ENCODE results near the gene IER2.

The IER2 gene

GRCh38 chr19:13119627-13120026 is 30.6 kb upstream of the IER2 start:
- no peak for DNase-seq

DNA sequence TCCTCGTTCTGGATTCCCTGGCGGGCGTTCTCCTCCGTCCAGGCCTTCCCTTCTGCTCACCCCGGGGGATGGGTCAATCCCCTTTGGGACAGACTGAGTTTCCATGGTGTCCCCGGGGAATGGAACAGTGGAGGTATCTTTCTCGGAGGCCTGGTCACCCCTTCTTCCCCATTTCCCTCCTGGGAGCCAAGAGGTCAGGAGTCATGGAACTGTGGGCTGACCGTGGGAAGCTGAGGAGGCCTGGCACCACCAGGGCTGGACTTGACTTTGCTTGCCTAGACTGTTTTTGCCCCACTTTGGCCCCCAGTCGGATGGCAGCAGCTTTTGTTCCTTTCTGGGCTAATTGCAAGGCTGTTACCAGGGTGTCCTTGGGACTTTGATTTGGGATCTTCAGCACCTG is 30.2 kb upstream of the IER2 start:
- DNase-seq = no peak

GRCh38 chr19:13120817-13121216 is 29.4 kb upstream of the IER2 start:
- DNase-seq = no peak

GRCh38 chr19:13121551-13122274 is 28.5 kb upstream of the IER2 start:
- DNase-seq = no peak

GRCh38 chr19:13122275-13122878 is 27.8 kb upstream of the IER2 start:
- no peak for DNase-seq

DNA sequence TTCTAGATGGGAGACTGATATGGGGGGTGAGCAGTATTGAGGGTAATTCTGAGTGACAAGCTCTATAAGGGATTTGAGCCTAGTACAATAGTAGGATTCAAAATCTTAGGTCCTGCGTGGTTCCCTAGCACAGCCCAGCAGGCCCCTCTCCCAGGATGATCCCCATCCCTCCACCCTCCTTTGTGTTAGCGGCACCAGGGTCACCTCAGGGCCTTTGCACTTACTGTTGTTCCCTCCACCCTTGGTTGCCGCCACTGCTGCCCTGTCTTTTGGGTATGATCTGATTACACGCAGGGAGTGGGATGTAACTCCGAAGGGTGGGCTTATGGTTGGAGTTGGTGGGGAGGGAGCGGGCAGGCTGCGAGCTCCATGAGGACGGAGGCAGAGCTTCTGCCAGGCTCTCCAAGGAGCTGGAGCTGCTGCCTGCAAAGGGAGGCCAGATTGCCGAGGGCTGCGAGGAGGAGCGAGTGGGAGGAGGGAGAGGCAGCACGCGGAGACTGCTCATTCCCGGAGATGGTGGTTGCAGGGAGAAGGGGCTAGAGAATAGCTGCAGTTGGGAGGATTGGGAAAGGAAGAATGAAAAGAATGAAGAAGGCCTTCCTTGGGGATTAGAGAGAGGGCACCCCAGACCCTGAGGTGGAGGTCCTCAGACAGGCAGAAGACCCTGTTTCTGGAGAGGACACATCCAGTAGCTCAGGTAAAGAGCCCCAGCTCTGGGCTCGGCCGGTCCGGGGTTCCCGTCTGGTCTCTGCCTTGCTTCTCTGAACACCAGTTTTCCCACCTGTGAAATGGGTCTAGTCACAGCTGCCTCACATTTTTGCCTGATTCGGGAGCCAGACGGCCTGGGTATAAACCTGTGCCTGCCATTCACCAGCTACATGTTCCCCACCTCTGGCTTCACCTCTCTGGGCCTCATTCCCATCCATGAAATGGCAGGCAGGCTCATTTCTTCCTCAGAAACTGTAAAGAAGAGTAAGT is 26.9 kb upstream of the IER2 start:
- DNase-seq = no peak

- DNase-seq = no peak
These were observed 23.2 kb upstream of the IER2 start for GRCh38 chr19:13127051-13127450.

DNA sequence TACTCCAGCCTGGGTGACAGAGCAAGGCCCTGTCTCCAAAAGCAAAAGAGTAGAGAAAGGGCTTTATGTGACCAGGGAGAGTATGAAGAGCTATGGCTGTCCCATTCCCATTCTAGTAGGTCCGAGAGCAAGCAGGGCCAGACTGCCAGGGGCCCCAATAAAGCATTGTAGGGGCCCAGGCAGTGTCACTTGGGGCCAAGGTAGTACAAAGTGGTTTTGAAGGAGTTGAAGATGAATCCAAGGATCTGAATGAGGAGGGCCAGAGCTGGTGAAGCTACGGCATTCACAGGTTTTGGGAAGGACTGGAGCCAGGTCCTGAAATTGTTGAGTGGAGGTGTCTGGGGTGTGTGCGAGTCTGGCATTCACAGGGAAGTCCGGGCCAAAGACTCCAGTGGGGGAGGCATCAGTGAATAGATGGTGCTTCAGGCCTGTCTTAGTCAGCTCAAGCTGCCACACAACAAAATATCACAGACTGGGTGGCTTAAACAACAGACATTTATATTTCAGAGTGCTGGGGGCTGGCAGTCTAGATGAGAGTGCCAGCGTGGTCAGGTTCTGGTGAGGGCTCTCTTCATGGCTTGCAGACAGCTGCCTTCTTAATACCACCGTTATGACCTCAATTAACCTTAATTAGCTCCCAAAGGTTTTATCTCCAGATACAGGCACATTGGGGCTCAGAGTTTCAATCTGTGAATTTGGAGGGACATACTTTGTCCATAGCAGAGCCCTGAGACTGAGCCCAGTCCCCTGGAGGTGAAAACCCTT is 22.2 kb upstream of the IER2 start:
- no peak for DNase-seq

- no peak for DNase-seq
These were observed 21.6 kb upstream of the IER2 start for GRCh38 chr19:13128583-13128982.

DNA sequence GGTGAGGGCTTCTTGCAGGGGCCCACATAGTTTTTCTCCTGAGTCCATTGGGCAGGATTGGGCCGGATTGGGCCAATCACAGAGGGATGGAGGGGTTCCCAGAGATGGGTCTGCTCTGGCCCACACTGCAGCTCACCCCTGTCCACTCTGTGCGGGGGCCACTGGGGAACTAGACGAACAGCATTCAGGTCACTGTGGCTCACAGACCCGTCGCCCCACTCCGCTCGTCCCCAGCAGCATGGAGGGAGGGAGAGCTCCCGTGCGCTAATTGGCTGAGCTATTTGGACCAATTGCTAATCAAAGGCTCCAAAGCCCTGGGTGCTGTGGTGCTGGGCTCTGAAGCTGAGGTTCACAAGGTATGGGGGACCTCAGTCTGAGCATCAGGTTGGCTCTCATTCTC is 20.8 kb upstream of the IER2 start:
- no peak for DNase-seq

DNA sequence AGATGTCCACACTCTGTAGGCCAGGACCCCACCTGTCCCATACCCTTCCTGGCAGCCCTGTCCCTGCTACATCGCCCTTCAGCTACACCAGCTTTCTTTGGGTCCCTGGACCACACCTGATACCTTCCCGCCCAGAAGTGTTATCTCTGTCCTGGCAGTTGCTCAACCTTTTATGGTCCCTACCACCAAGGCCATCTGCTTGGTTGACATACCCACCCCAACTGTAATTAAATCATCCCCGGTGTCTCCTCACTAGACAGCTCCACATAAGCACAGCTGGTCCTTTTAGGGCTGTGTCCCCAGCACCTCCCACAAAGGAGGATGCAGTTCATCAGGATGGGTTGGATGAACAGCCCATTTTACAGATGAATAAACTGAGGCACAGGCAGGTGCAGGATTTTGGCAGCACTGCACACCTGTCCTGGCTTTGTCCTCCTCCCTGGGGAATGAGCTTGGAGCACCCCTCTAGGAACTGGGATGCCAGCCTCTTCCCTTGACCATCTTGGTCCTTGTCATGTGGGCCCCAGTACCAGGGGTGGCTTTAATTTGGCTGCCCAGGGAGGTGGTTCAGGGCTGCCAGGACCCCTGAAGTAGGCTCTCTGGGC is 19.2 kb upstream of the IER2 start:
- DNase-seq = no peak

DNA sequence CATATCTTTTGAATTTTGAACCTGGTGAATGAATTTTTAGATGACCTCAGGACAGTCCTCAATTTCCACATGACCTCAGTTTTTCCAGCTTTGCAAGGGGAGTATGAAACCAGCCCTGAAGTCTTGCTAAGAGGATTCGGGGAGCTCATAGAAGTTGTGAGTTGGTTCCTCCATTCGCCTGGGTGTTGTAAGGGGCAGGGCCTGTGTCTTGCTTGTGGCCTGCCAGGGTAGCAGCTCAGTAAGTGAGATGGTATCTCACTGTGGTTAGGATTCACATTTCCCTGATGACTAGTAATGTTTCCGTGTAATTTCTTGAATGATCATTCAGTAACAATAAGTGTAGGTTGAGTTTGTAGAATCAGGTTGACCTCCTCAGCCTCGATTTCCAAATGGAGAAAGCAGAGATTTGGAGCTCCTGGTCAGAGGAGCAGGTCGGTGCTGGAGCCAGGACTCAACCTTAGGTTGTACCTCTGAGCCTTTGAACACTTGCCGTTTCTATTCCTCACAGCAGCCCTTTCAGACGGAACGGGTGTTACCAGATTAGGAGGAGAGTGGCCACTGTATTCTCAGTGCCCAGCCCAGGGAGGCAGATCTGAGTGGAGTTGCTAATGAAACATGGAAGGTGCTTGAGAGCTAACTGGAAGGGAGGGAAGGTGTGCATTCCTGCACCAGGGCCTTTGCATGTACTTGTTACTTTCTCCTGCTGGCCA is 17.6 kb upstream of the IER2 start:
- no peak for DNase-seq

DNA sequence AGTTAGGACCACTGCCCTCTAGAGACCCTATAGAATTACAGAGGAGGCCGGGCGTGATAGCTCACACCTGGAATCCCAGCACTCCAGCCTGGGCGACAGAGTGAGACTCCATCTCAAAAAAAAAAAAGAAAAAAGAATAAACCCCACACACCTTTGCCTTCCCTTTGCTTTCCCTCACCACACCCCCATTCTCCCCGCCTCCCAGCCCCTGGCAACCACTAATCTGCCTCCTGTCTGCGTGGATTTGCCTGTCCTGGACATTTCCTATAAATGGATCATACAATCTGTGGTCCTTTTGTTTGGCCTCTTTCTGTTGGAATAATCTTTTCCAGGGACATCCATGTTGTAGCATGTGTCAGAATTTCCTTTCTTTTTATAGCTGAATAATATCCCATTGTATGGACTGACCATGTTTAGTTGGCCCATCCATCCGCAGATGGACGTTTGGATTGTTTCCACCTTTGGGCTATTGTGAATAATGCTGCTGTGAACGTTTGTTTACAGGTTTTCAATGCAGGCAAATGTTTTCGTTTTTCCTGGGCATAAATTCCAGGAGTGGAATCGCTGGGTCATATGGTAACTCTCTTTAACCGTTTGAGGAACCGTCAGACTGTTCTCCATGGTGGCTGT is 16.9 kb upstream of the IER2 start:
- DNase-seq = no peak

- DNase-seq = no peak
These were observed 15.6 kb upstream of the IER2 start for GRCh38 chr19:13134626-13135025.

DNA sequence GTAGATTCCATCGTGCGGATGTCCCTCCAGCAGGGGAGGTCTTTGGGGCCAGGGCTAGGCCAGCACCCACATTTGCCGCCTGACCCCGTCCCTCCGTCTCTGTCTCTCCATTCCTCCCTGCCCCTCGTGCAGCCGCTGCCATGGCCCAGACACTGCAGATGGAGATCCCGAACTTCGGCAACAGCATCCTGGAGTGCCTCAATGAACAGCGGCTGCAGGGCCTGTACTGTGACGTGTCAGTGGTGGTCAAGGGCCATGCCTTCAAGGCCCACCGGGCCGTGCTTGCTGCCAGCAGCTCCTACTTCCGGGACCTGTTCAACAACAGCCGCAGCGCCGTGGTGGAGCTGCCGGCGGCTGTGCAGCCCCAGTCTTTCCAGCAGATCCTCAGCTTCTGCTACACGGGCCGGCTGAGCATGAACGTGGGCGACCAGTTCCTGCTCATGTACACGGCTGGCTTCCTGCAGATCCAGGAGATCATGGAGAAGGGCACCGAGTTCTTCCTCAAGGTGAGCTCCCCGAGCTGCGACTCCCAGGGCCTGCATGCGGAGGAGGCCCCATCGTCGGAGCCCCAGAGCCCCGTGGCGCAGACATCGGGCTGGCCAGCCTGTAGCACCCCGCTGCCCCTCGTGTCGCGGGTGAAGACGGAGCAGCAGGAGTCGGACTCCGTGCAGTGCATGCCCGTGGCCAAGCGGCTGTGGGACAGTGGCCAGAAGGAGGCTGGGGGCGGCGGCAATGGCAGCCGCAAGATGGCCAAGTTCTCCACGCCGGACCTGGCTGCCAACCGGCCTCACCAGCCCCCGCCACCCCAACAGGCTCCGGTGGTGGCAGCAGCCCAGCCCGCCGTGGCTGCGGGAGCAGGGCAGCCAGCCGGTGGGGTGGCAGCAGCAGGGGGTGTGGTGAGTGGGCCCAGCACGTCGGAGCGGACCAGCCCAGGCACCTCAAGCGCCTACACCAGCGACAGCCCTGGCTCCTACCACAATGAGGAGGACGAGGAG is 14.8 kb upstream of the IER2 start:
- DNase-seq = no peak

- DNase-seq = no peak
These were observed 12.9 kb upstream of the IER2 start for GRCh38 chr19:13137290-13137794.

DNA sequence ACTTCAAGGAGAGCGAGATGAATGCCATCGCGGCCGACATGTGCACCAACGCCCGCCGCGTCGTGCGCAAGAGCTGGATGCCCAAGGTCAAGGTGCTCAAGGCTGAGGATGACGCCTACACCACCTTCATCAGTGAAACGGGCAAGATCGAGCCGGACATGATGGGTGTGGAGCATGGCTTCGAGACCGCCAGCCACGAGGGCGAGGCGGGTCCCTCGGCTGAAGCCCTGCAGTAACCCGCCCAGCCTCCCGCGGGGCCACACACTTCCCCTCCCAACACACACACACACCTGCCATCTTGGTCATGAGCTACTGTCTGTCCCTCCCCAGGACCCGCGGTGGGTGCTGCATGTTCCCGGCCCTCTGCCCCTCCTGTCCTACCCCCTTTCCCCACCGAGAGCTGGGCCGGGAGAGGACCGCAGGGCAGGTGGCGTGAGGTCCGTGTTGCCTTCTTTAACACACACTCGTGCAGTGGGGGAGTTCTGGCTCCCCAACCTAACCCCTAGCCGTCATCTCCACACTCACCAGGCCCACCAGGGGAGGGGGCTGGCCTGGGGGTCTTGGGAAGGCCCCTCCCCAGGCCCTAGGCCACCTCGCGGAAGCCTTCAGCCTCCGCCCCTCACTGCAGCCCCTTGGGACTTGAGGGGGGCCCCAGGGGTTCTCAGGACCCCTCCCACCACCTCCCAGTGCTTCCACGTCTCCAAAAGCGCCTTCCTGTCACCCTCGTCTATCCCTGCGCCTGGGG is 11.9 kb upstream of the IER2 start:
- DNase-seq = no peak

DNA sequence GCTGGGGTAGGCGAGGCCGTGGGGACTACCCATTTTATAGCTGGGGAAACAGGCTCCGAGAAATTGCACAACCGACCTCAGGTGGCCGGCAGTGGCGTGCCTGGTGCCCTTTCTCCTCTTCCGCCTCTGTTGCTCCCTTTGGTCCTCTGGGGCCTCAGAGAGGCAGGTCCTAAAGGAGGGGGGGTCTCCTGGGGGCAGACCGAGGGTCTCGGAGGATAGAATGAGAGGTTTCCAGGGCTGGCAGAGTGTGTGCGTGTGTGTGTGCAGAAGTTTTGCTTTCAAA is 11.4 kb upstream of the IER2 start:
- DNase-seq = no peak

GRCh38 chr19:13139633-13140311 is 10.4 kb upstream of the IER2 start:
- no peak for DNase-seq
